Raji (cell line): ENCODE results near the gene GCG.

Experiments
- POLR2A ChIP-seq: IDR thresholded peaks from 2 replicates; pipeline ENCODE4 v1.6.1; 2011; ENCODE audit warnings: low read depth, low read length, control low read depth; ENCODE audit not compliant: insufficient read depth

The GCG gene

DNA sequence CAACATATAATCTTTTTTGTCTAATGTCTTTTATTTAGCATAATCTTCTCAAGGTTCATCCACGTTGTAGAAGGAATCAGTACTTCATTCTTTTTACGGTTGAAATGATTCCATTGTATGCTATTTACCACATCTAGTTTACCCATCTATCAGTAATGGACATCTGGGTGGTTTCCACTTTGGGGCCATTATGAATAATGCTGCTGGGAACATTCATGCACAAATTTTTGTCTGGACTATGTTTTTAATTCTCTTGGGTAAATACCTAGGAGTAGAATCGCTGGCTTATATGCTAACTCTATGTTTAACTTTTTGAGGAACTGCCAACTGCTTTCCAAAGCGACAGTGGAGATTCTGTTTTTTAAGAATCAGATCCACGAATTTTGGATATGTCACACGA, 7.4 kb upstream of the GCG start:
- TF ChIP-seq POLR2A: no peak

DNA sequence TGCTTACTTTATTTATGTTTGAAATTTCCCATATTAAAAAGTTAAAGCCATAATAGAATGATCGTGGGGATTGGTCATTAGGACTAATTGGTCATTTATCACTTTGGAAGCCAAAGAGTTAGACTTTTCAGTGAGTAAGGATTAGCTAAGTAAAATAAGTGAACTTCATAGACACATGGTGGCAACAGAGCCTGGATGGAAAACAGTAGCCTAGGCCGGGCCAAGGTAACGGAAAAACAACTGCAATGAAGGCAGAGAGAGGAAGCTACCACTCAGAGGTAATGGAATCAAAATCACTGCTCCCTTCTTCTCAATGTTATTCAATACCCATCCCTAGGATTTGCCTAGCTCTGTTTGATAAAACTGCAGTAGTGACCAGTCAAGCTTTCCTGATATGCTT, 4.1 kb upstream of the GCG start:
- TF ChIP-seq POLR2A: no peak

DNA sequence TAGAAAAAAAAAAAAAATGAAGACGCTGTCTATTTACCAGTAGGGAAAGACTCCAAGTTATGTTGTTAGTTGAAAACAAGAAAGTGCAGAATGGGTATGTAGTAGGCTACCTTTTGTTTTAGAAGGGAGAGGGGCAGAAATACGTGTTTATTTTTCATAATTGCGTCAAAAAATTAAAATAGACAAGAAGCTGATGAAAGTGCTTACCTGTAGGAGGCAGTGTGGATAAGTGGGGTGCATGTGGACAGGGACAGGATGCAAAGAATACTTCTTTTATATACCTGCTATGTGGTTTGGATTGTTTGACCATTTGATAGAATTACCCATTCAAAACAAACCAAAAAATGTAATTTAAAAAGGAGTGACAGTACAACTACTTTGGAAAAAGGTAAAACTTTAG, 3.0 kb upstream of the GCG start:
- no peak for TF ChIP-seq POLR2A

DNA sequence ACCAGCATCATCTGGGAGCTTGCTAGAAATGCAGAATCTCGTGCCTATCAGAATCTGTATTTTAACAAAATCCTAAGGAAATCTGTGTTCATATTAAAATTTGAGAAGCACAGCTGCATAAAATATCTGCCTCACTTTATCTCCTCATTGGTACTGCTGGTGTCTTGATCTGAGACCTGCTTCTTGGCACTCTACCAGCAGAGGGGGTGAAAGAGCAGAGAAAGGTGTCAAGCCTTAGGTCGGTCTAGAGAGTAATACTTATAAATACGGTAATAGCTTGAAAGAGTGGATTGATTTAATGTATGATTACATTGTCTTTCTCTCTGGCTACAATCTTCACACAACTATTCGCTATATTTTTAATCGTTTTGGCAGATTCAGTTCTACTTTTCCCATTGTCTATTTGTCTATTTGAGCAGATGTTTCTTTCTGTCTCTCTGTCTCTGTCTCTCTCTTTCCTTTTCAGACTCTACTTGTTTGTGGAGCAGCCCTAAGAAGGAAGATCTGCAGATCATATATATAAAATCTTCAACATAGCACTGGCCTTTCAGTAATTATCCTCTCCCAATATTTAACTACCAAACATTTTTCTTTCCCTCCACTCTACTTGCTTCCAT, 1.7 kb upstream of the GCG start:
- no peak for TF ChIP-seq POLR2A

DNA sequence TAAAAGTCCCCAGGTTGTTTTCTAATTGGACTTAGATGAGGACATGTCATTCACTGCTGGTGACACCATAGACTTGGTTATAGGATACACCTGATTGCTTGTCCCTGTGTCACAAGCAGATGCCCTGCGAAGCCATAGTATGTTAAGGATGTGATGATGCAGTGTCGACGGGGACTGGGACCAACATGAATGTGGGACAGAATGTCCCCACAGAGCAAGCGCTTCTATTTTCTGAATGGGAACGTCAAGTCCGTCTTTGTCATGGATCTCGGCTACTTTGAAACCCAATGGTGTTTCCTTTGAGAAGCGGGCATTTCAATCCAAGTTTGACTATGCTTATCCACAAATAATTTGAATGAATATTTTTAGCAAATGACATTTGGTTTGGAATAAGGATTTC, 2.1 kb downstream of the GCG start:
- TF ChIP-seq POLR2A: no peak

DNA sequence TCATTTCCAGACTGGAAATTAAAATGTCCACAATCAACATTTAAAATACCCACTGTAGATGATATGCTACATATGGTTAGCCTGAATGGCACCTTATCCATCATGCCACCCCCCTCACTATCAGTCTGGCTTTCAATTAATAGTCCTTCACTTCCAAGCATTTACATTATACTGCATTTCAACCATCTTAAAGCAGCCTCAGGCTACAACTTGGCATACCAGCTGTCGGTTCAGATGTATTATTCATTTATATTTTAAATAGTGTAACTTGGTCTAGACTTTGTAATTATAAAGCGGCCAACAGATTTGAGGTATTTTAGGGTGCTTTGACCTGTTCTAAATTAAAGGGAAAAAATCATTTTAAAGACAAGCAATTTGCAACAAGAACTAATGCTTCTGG, 2.6 kb downstream of the GCG start:
- no peak for TF ChIP-seq POLR2A

DNA sequence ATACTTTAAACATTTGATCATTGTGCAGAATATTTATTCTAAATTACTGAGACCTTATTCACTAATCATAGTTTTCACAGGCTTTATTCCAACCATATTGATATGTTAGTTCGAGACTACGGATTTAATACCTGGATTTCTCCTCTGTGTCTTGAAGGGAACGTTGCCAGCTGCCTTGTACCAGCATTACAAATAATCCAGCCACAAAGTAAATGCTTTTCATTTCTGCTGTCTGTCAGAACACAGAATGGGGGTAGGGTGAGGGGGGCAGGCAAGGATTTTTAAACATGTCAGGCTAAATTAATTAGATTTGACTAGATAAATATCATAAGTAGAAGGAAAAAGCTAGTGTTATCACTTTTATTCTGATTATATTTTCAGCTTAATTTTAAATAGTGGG, 3.1 kb downstream of the GCG start:
- no peak for TF ChIP-seq POLR2A

DNA sequence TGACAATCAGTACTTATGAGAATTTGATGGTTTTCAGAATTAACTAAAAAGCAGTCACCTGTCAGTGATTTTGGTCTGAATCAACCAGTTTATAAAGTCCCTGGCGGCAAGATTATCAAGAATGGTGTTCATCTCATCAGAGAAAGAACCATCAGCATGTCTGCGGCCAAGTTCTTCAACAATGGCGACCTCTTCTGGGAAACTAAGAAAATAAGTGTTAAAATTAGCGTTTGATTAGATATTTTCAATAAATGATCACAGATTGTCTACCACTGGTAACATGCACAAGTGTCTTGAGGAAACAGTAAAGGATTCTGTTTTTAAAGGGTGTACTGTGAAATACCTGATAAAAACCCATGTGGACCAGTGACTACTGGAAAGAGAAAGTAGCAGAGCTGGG, 8.1 kb downstream of the GCG start:
- TF ChIP-seq POLR2A: no peak

DNA sequence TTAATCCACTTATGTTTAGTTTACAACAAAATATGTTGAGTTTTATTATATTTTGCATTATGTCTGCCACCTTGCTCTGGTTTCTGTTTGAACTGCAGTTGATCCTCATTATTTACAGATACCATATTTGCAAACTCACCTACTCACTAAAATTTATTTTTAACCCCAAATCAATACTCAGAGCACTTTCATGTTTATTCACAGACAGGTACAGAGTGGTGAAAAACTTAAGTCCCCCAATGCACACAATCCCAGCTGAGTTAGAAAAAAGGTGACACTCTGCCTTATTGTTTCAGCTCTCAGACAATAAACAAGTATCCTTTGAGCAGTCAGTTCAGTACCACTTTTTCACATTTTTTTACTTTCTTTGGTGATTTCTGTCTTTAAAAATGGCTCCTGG, 13.7 kb downstream of the GCG start:
- TF ChIP-seq POLR2A: no peak

DNA sequence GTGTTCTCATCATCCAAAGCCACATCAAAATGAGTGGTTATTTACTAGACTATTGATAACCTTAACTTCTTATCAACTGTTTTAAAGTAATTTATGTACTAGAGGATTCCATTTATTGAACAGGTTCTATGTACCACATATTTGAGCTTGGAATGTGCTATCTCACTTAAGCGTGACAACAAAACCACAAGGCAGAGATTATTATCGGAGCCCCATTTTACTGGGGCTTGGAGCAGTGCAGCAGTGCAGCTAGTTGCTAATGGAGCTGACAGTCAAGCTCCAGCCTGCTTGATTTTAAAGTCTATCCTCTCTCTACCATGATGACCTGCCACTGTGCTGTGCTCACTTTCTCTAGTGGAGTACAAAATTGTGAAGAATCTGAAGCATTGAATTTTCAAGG, 24.6 kb downstream of the GCG start:
- no peak for TF ChIP-seq POLR2A

DNA sequence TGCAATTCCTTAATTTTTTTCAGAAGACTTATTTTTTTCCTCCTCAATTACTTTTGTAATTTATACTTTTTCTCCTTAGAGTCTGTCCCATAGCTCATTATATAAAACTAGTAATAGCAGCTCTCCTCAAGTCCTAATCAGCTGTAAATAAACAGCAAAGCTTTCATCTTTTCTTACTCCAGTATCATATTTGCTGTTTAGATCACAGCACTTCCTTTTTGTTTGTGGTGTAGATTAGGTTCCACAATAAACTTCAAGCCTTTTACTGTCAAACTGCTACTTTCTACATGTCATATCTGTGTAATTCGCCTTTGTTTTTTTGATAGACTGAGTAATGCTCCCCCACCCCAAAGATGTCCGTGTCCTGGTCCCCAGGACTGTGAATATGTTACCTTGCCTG, 25.5 kb downstream of the GCG start:
- no peak for TF ChIP-seq POLR2A

DNA sequence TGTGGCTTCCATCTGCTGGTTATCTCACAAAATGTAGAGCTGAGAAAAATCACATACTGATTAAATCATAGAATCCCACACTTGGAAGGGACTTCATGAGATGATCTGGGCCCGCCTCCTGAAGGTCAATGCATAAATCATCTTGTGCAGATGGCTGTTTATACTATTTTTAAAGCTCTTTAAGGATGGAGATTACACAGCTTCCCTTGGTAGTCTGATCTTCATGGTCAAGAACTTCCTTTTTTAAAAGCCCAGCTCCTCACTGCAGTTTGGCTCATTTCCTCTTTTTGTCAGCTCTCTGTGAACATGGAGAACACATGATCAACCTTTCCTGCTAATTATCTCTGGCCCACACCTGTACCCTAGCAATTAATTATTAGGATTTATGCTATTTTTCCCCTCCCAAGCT, 25.9 kb downstream of the GCG start:
- no peak for TF ChIP-seq POLR2A

DNA sequence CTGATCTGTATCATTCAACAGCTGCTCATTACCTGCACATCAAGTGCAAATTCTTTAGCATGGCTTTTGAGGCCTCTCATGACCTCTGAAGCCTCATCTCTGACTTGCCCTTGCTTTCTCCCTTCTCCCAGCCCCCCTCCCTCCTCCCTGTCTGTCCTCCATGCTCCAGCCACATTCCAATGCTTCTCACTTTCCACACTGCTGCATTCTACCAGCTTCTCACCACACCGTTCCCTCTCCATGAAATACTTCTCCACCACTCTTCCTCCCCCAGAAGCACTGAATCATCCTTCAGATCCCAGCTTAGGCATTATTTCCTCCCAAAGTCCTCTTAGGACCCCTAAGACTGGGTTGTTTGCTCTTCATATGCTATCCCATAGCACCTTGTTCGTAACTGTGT, 26.9 kb downstream of the GCG start:
- TF ChIP-seq POLR2A: no peak

DNA sequence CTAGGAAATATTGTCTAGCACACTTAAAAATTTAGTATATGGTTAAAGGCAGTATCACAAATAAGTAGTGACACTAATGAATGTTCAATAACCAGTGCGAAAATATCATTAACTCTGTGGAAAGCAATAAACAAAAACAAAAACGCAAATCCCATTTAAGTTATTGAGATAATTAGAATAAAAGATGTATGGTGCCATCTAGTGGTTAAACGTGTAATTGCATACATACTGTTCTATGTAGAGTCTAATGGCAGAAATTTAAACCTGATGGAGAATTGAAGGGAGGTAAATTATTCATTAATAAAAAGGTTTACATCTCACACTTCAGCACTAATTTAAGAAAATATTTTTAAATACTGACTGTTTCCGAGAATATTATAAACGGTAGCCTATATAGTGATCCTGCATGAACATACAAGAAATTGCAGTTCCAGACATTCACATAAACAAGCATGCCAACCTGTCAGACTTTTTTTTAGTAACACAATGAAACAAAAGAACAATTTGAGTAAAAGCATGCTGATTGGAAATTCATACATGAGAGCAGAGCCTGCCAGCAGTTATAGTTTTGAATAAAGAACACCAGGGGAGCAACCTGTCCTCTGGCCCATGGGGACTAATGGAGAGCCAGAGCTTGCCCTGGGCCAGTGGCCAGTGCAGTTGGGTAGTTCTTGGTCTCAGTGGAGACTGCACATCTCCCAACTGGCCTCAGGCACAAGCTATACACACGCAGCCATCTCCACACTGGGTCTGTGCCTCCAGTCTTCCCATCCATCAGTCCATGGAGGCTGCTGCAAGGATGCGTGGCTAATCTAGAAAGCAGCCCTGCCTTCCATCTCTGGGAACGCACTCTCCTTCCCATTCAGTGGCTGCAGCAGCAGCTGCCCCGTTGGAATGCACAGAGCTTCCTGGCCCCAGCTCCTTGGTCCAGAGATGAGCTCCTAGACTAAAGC, 28.0 kb downstream of the GCG start:
- TF ChIP-seq POLR2A: no peak

DNA sequence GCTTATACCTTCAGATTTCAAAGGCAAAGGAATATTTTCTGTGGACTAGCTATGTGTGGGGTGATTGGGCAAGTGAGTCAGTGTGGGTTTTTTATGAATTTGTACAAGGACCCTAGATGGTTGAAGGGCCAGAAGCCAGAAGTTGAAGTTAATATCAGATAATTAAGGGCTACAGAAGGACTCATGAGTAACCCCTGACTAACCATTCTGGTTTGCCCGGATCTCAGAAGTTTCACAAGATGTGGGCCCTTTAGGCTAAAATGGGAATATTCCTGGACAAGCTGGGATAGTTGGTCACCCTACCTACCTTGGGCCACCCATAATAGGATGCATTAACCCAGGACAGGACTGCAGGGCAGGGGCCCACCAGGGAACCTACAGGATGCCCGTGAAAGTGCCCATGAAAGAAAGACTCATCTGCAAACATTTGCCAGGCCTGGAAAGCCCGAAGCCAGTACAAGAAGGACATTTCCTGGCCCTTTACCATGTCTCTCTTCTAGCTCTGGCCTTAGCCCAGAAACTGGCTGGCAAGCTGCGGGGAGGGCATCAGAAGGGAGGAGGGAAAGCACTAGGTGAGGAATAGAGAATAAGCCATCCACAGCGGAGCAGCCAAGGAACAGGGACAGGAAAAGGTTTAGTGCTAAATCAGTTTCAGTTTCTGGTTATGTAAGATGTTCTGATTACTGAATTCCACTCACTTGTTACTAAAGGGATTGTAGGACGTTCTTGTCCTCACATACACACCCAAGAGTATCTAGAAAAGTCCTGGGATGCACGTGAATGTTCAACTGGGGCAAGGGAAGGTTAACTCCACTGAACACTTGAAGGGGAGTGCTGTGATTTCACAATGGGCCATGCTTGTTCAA, 33.6 kb downstream of the GCG start:
- no peak for TF ChIP-seq POLR2A

DNA sequence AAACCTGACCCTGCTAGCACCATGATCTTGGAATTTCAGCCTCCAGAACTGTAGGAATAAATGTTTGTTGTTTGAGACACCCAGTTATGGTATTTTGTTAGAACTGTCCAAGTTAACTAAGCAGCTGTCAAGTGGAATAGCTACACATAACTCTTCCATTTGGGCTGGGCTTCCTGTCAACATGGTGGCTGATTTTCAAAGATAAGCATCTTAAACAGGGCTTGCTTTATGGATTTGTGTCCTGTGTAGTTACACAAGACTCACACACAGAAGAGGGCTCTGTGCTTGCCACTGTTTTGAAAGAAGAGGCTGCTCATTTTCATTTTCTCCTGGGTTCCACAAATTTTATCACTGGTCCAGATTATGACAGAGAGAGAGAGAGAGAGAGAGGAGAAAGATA, 35.7 kb downstream of the GCG start:
- TF ChIP-seq POLR2A: no peak
